Central memory CD4-positive, alpha-beta T cell (primary cell): Measurements from ENCODE around the gene ESPN.
"Not testable (repeated sequence)": the region's sequence is repeated elsewhere in the genome, so short reads cannot be mapped to it uniquely, and the experiment has no call there.

ENCODE experiments used
- DNase-seq: peaks from one replicate; pipeline ENCODE4 v3.0.0; 2022

ESPN gene

DNA sequence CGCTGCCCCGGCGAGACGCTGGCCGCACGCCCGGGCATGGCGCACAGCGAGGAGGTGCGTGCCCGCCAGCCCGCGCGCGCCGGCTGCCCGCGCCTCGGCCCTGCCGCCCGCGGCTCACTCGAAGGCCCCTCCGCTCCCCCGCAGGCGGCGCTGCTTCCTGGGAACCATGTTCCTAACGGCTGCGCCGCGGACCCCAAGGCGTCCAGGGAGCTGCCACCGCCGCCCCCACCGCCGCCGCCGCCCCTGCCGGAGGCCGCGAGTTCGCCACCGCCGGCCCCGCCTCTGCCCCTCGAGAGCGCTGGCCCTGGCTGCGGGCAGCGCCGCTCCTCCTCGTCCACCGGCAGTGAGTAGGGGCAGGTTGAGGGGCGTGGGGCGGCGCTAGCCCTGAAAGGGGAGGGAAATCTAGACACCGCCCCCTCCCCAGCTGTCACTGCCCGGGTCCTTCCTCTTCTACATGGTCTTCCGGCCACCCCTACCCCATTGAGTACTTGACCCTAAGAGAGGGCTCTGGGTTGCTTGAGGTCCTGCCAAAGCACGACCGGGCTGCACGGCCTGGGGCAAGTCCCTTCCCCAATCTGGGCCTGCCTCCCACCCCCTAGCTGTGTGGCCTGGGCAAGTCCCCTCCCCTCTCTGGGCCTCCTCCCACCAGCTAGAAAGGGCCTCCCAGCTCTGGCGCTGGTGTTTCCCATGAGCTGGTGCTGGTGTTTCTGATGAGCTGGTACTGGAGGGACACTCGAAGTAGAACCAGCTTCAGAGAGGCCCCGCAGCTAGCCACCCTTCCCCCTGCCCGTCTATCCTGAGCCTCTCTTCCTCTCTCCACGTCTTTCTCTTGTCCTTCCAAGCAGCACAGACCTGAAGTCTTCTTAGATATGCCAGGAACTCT, 24.4 kb downstream of the ESPN start:
- no peak for DNase-seq

DNA sequence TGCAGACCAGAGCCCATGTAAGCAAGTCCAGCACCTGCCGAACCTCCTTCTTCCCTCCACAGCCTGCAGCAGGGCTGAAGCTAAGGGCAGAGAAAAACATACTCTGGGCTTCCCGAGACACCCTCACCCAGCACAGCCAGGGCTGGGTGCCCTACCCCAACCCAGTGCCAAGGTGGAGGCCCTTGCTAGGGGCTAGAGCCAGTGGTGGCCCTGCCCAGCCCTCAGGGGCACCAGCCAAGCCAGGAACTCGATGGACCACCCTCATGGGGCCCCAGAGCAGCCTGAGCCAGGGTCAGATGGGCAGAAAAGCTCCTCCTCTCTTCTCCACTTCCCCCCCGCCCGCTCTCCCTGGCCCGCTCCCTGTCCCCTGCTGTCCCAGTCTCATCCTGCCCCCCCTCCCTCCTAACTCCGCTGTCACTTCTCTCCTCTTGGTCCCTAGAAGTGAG, 25.5 kb downstream of the ESPN start:
- no peak for DNase-seq

DNA sequence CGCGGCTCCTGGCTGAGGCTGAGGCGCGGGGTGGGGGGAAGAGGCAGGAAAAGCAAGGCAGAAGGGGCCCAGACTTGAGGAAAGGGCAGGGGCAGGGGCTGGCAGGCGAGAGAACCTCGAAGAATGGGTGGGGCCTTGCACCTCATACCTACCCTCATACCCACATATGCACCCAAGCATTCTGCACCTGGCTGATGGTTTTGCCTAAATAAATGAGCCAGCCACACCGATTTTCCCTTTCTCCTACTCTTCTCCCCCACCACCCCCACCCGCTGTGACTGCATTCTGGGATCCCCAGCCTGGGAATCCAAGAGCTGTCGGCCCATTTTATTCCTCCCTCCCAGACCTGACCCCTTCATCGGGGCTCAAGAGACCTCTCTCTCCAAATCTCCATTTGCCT, 25.9 kb downstream of the ESPN start:
- not testable (repeated sequence) for DNase-seq

DNA sequence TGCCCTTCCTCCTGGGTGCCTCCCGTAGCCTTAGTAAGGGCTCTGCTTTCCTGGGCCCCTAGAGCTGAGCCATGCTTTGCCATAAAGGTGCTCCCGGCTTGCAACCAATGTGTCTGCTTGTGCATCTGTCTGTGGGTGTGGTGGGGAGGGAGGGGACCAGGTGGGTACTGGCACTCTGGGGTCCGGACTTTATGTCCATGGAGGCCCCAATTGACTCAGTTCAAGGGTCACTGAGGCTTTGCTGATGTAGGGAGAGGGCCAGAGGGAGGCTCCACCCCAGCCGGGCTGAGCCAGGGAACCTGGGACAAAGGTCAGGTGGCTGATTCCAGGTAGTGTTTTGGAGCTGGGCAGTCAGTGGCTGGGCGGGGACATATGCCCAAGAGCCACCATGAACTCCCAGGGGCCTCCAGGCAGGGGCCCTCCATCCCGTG, 26.4 kb downstream of the ESPN start:
- no peak for DNase-seq

DNA sequence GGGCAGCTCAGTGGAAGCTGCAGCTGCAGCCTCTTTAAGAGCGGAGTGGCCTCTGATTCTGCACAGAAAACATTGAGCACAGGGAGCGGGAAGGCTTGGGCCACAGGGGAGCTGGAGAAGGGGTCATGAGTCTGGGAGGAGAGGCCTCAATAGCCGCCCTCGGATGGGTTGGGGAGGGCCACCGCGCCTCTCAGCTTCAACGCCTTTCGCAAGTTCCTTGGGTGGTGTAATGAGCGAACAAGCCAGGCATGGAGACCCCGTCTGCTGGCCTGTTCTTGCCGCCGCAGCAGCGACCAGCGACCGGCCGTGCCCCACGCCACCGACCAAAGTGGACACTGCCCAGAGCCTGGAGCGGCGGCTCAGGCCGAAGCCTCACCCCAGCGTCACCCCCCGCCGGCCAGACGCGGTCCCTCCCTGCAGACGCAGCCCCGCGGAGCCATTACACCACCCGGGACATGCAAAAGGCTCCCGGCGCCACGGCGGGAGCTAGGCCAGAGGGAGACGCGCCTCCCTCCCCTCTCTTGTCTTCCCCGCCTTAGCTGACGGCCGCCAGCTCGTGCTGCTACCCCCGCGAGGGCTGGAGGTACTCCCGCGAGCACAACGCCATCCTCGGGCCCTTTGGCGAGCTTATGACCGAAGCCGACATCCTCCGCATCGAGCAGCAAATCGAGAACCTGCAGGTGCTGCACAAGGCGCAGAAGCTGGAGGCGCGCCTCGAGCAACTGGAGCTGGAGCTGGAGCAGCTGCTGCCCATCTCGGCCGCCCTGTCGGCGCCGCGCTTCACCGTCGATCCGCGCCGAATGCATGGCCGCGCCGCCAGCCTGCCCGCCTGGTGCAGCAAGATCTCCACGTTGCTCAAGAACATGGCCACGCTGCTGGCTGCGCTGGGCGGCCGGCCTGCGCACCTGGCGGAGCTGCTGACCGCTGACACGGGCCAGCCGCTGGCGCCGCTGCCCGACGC, 29.6 kb downstream of the ESPN start:
- DNase-seq: not testable (repeated sequence)

DNA sequence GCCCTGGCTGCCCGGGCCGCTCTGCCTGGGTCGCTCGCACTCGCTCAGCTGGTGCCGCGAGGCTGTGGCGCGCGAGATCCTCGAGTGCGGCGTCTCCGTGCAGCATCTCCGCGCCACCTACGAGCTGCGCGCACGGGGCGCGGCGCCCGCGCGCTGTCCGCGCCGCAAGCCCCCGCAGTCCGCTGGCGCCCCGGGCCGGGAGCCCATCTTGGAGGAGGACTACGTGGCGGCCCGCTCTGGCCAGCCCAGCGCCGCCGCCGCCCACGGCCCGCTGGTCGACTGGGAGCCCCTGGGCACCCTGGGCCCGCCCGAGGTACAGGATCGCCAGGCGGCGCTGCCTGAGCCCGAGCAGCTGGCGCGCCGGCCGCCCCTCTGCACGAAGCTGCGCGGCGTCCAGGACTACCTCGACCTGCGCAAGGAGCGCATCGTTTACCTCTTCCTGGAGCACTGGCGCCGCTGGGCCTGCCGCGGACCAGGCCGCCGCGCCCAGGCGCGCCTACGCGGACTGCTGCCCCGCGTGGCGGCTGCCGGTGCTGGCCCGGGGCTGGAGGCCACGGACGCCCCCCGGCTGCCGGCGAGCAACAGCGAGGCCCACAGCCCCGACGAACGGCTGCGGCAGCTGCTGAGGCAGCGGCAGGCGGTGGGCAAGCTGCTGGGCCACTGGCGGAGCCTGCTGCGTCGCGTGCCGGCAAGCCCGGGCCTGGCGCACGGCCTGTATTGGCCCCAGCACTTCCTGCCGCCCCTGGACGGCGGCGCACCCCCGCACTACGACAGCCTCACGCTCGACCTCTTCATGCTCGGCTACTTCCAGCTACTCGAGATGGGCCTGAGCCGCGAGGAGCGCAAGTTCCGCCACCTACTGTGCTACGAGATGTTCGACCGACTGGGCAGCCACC, 30.5 kb downstream of the ESPN start:
- peak; percentile 51 for DNase-seq

DNA sequence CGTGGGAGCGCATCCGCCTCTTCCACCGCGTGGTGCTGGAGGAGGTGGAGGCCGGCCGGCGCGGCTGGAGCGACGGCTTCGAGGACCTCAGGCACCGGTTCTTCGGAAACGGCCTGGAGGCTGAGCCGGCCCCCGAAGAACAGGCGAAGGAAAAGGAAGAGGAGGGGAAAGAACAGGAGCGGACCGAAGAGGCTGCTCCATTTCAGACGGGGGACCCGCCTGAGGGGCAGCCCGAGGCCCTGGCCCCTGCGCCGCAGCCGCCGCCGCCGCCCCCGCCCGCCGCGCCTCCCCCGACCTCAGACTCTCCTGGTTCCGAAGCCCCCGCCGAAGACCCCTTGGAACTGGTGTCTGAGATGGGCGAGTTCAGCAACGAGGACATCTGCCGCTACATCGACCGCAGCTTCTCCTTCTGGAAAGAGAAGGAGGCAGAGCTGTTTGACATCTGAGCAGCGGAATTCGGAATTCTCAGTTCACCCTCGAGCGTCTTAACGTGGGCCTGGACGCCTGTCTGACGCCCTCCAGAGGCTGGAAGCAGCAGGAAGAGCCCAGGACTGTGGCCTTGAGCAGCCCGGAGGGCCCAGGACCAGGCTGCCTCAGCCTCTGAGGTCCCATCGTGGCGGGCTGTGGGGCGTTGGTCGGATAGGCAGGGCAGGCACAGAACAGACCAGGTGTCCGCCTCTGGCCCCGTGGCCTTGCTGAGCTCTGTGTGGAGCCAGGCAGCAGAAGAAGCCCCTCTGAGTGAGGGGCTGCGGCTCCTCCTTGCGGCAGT, 31.4 kb downstream of the ESPN start:
- DNase-seq: not testable (repeated sequence)

DNA sequence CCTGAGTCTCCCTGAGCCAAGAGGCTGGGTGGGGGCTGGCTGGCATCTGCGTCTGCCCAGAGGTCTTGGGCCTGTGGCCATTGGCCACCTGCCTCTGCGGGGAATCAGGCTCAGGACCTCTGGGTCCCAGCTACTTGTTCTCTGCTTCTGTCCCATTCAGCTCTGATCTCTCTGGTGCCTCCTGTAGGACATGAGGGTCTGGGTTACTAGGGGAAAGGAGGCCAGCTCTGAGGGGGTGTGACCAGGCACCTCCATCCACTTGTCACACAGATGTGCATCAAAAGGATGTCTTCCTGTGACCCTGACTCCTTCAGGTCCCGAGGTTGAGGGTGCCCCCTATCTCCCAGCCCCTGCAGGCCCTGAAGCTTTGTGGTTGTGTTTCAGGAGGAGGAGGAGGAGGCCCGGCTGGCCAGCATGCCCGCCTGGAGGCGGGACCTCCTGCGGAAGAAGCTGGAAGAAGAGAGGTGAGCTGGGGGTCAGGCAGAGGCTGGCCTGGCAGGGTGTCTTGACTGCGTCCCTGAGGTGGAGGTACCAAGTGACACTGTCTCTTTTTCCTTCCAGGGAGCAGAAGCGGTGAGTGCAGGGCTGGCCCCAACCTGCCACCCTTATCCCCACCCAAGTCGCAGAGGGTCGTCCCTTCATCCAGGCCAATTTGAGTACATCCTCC, 32.4 kb downstream of the ESPN start:
- no peak for DNase-seq

DNA sequence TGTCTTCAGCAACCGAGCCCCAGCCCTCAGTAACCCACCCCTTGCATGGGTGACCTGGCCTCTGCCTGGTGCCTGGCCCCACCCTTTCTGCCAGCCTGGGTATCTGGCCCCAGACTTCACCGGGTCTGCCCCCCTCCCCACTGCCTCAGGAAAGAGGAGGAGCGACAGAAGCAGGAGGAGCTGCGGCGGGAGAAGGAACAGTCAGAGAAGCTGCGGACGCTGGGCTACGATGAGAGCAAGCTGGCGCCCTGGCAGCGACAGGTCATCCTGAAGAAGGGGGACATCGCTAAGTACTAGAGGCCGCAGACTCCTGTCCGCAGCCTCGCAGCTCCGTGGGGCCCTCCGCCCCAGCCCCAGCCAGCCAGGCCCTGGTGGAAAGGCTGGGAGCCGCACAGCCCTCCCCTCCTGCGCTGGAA, 35.3 kb downstream of the ESPN start:
- peak; percentile 73 for DNase-seq

DNA sequence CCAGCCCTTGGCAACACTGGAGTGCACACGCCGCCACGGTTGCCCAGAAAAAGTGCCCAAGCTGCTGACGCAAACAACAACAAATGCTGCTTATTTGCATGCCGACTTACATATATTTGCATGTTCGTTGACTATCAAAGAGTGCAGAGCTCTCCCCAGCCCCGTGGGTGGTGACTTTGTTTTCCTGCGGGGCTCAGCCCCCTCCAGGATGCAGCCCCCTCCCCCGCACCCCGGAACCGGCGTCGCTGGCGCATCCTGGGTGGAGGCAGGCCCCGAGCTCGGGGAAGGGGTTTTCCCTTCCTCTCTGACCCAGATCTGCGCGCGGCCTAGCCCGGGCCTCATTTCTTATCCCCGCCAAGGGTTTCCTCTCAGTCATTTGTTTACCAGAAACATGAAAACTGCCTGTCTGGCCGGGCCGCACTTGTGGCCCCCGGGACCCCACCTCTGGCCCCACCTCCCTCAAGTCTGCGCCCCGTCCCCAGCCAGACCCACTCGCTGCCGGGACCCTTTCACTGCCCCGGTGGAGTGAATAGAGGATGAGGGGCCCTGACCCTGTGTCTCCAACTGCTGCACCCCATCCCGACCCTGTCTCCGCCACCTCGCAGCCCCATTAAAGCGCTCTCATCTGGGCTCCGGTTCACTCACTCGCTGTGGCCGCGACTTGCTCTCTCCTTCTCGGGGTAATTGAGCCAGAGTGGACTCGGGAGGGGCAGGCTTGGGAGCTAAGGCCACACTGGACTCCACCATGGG, 35.9 kb downstream of the ESPN start:
- peak; percentile 98 for DNase-seq

DNA sequence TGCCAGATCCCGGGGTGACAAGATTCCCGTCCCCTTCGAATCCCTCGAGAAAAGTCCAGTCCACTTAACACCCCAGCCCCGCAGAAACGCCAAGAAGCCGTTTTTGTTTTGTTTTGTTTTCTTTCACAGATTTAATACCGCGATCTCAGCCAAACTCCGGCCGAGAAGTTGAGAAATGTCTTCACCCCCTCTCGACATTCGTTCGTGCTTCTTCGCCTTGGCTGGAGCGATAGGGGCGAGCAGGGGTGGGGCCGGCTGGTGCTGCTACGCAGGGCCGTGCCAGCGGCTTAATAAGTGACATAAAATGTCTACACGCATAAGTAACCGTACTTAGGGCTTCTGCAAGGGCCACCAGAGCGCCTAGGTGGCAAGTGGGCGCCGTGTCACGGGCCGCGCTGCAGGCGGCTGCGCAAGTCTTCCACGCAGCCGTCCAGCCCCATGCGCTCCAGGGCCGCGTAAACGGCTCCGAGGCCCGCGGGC, 36.5 kb downstream of the ESPN start:
- DNase-seq: no peak

DNA sequence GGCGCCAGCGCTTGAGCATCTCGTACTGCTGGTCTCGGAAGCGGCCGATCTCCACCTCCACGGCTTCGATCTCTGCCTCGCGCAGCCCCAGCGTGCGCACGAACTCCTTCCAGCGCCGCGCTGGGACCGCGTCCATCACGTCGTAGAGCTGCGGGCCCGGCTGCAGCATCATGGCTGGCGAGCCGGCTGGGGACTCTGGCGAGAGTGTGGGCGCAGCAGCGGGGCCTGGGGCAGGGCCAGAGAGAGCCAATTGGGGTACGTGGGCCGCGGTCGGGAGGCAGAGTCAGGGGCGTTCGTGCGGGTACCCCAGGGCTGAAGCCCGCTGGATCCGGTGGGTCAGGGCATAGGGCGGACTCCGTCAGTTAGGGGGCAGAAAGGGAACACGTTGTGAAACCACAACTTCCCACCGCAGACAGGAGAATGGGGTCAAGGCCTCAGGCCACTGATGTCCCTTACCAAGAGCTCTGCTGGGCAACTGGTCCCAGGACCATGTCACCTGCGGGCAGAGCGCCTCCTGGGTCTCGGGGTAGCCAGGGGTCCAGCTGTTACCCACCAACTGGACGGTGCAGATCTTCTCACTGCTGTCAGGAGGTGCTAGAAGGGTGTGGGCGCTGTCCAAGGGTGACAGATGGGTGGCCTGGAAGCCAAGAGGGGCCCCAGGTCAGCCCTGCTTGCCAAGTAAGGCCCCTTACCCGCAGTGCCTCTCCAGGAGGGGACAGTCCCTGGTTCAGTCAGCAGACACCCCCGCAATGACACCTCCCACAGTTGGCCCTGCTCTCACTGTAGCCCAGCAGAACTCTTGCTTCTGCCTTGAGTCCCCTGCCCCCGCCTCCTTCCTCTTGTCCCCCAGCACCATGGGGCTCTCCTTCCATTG, 37.2 kb downstream of the ESPN start:
- no peak for DNase-seq

DNA sequence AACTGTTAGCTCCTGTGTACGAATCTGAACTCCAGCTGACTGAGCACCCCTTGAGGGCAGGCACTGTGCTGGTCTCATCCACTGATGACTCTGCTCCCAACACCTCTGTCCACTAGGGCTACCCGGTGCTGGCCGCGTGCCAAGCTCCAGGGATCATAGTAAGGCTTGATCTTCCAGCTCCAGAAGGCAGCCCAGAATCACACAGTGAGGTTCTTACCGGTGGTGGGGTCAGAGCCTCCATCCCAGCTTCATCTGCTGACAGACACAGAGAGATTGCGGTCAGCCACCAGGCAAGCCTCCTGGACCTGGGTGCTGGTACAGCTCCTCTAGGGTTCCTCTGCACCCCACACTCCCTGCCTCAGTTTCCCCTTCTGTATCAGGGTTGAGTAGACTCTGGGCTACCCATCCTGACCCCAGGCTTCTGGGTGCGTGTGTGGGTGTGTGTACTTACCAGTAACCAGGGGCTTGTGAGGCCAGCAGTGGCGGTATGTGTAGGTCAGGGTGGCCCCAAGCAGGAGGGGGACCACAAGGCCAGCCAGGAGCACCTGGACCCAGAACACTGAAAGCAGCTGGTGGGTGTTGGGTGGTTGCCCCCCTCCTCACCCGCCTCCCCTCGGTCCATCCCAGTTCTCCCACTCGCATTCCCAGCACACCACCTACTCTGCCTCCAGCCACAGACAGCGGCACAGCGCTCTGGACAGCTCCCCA, 38.0 kb downstream of the ESPN start:
- no peak for DNase-seq

DNA sequence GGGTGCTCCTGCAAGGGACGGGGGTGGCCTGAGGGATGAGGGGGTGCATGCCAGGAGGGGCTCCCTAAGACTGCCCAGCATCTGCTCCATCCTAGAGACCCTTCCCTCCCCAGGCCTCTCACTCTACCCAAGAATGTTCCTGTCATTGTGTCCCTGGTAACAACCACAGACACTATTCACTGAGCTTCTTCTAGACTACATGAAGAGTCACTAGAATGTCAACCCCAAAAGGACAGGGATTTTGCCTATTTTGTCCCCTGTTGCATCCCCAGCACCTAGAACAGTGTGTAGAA, 38.5 kb downstream of the ESPN start:
- DNase-seq: no peak

DNA sequence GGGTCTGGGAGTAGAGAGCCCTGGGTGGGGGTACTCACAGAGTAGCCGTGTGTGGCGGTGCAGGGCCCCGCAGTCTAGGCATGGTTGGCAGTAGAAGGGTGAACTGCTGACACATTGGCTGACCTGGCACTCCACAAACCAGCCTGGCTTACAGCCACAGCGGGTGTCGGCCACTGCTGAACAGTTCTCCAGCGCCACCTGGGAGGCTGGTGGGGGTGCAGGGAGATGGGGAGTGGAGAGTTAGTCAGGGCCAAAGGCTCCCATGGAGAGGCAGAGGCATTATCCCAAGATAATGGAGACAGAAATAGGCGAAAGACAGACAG, 39.9 kb downstream of the ESPN start:
- DNase-seq: no peak

DNA sequence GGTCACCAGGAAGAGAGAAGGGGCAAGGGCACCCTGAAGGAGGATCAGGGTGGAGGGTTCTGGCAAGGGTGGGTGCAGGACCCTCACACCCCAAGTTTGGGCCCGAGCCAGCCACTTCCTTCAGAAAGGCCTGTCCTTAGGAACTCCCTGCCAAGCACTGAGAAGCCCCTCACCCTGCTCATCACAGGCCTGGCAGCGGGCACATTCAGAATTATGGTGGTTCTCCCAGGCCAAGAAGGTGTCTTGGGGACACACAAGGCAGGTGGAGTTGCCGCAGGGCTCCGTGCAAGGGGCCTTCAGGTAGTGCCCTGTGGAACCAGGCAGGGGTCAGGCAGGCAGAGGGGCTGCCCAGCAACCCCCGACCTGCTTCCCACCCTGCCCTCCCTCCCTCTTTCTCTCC, 40.3 kb downstream of the ESPN start:
- DNase-seq: no peak

DNA sequence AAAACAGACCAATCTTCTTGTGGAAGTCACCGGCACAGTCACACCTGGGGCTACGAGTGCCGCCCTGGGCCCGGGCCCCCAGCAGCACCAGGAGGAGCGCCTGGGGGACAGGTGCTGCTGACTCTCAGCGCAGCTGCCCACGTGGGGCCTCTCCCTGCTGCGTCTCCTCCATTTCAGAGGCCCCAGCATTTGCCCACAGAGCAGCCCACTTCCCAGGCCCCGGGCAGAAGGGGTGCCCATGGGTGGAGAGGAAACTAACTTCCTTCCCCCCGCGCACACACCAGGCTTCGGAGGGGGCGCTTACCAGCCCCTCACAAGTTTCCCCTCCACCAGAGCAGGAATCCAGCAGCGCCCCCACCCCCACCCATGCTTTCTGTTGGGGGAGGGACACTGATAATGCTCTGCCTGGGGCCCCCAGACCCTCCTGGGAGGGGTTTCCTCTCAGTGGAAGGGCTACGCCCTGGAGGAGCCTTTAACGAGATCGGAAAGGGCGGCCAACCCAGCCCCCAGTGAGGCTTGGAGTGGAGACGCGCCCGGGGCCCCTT, 41.0 kb downstream of the ESPN start:
- DNase-seq: peak; percentile 68

DNA sequence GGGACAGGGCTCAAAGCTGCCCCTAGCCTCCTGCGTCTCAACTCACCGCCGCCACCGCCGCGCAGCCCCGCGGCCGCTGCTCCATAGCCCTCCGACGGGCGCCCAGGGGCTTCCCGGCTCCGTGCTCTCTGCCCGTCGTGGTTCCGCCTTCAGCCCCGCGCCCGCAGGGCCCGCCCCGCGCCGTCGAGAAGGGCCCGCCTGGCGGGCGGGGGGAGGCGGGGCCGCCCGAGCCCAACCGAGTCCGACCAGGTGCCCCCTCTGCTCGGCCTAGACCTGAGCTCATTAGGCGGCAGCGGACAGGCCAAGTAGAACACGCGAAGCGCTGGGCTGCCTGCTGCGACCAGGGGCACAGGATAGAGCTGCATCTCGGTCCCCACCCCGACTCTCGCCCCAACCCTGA, 41.4 kb downstream of the ESPN start, which contains the start of gene TNFRSF25:
Gene TNFRSF25 (minus strand): TSS at position 151 of the 400 bp plus-strand sequence. CDS start 66 bp downstream, at position 85.
- DNase-seq: peak; percentile 73
